KOPT-K1 (cell line): ENCODE results near the gene OMP.
"Not testable (repeated sequence)": the region's sequence is repeated elsewhere in the genome, so short reads cannot be mapped to it uniquely, and the experiment has no call there.

Source experiments
- H3K27ac ChIP-seq: fragments of 200-600 bp; sonication (generic); 2 replicates; pipeline ENCODE4 v1.5.1; 2016; ENCODE audit warnings: antibody characterized with exemption, mild to moderate bottlenecking, low read depth, low read length; ENCODE audit not compliant: poor library complexity, severe bottlenecking
- H3K36me3 ChIP-seq: fragments of 200-600 bp; sonication (generic); 2 replicates; pipeline ENCODE4 v1.5.1; 2017; ENCODE audit warnings: antibody characterized with exemption, mild to moderate bottlenecking, low read length, moderate library complexity; ENCODE audit not compliant: insufficient read depth
- H3K9me3 ChIP-seq: fragments of 200-600 bp; sonication (generic); 2 replicates; pipeline ENCODE4 v1.5.1; 2017; ENCODE audit warnings: antibody characterized with exemption, low read length, mild to moderate bottlenecking; ENCODE audit not compliant: insufficient read depth, poor library complexity, severe bottlenecking

The OMP gene, protein sequence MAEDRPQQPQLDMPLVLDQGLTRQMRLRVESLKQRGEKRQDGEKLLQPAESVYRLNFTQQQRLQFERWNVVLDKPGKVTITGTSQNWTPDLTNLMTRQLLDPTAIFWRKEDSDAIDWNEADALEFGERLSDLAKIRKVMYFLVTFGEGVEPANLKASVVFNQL

DNA sequence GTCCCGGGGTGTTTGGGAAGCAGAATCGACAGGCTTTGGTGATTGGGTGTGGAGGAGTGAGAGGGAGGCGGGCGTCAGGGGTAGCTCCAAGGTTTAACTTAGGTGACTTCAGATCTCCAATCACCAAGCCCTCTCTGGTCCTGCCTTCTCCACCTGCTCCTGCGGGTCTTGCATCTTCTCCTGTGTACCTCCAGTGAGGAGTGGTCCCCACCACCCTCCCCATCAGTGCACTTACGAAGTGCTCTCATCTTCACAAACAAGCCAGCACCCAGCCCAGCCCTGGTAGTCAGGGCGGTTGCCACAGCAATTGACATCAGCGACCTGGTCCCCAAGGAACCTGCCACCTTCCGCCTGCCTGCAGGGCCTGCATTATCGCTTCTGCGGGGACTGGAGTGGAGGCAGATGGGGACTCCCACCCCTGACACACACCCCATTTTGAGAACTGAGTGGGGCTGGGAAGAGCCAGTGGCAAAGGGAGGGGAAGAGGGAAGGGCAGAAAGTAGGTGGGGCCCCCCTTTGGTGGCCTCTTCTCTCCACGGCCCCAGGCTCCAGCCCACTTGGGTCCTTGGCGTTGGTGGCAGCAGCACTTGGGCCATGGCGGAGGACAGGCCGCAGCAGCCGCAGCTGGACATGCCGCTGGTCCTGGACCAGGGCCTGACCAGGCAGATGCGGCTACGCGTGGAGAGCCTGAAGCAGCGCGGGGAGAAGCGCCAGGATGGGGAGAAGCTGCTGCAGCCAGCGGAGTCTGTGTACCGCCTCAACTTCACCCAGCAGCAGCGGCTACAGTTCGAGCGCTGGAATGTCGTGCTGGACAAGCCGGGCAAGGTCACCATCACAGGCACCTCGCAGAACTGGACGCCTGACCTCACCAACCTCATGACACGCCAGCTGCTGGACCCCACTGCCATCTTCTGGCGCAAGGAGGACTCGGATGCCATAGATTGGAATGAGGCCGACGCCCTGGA is at the start of gene OMP:
OMP (plus strand) TSS at position 595 of the 965 bp plus-strand sequence; CDS start at position 595, 0 bp downstream.
- H3K9me3 ChIP-seq, result no peaks in the 10 kb centered on the region
- H3K27ac ChIP-seq, result no peak within 1 kb of the TSS
- no peaks in the 10 kb centered on the region for H3K36me3 ChIP-seq

DNA sequence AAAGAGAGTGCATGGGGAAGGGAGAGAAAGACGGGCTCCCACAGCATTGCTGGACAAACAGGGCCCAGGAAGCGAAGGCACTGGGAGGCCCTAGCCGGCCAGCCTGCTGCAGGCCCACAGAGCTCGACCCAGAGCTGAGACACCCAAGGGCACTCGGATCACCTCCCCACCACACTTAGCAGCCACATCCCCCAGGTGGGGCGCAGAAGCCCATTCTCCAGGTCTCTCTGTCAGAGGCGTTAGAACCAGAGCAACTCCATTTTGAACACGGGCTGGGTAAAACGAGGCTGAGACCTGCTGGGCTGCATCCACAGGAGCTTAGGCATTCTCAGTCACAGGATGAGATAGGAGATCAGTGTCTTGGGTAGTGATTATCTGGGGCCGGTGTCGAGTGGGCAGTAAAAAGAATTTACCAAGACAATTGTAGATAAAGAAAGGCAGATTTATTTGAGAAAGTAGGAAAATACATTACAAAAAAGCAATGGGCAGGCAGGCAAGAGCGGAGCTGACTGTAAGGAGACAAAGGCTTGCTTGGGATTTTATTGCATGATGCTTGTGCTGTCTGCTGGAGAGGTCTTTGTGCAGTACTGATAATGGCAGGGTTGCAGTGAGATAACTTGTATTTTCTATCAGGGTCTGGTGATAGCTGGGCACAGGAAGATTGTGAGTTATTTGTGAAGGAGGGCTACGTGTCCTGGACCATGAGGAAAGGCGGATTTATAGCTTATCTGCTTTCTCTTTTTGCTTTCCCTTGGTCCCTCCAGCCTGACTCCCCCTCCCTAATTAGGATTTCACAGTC is 49.2 kb upstream of the OMP start:
- no peaks in the 10 kb centered on the region for H3K36me3 ChIP-seq
- H3K9me3 ChIP-seq, result peaks cover 28% of the 10 kb centered on the region
- no peak overlapping the region for H3K27ac ChIP-seq

DNA sequence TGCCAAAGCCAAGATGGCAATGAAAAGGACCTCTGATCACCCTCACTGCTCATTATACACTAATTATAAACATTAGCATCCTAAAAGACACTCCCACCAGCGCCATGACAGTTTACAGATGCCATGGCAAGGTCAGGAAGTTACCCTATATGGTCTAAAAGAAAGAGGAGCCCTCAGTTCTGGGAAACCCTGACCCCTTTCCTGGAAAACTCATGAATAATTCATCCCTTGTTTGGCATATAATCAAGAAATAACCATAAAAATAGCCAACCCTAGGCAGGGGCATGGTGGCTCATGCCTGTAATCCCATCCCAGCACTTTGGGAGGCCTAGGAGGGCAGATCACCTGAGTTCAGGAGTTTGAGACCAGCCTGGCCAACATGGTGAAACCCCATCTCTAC is 48.6 kb upstream of the OMP start:
- H3K36me3 ChIP-seq, result no peaks in the 10 kb centered on the region
- H3K27ac ChIP-seq, result no peak overlapping the region
- H3K9me3 ChIP-seq, result peaks cover 28% of the 10 kb centered on the region

DNA sequence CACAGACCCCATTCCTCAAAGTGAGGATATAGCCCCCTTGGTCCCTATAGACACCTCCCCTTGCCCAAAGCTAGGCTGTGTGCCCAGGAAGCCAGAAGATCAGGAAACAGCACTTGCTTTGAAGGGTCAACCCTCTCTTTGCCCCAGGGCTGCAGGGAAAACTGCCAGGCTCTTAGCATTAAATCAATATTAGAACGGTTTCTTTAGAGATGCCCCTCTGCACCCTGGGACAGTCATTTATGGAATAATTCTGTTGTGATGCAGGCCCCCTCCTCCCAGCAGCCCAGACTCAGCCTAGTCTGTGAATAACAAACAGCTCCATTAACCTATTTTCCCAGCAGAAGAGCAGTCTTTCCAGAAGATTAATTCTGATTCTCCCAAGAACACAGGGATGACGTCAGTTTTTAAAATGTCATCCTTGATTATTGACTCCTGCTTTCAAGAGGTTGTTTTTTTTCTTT is 47.5 kb upstream of the OMP start:
- Histone ChIP-seq H3K27ac (no peak overlapping the region), H3K9me3 (peaks cover 28% of the 10 kb centered on the region), H3K36me3 (no peaks in the 10 kb centered on the region)

DNA sequence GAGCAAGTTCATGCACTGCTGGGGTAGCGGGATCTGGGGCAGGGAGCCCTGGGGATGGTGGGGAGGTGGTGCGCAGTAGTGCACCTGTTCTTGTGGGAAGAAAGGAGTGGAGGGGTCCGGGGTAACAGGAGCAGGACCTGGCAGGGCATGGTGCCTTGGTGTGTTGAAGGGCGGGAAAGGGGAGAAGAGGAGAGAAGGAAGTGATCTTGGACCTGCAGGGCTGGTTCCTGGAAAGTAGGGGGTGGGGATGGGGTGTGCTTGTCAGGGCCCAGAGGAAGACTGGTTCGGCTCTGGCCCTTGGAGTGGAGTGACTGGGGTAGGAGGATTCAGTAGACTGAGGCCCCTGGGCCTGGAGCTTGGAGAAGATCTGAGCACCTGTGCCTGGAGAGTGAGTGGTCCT is 46.7 kb upstream of the OMP start:
- no peaks in the 10 kb centered on the region for H3K36me3 ChIP-seq
- peaks cover 28% of the 10 kb centered on the region for H3K9me3 ChIP-seq
- H3K27ac ChIP-seq, result no peak overlapping the region

DNA sequence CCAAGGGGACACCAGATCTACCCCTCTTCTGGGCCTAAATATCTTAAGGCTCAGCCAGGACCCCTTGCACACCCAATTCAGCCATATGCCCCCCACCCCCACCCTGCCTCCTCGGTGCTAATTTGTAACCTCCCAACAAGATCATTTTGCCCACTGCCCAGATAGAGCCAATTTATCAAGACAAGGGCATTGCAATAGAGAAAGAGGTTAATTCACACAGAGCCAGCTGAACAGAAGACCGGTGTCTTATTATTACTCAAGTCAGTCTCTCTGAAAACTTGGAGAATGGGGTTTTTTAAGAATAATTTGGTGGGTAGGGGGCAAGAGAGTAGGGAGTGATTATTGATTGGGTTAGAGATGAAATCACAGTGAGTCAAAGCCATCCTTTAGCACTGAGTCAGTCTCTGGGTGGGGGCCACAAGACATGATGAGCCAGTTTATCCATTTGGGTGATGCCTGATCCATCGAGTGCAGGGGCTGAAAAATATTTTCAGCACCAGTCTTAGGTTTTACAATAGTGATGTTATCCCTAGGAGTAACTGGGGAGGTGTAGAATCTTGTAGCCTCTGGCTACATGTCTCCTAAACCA is 45.7 kb upstream of the OMP start:
- Histone ChIP-seq H3K36me3 (no peaks in the 10 kb centered on the region), H3K27ac (no peak overlapping the region), H3K9me3 (peaks cover 28% of the 10 kb centered on the region)

DNA sequence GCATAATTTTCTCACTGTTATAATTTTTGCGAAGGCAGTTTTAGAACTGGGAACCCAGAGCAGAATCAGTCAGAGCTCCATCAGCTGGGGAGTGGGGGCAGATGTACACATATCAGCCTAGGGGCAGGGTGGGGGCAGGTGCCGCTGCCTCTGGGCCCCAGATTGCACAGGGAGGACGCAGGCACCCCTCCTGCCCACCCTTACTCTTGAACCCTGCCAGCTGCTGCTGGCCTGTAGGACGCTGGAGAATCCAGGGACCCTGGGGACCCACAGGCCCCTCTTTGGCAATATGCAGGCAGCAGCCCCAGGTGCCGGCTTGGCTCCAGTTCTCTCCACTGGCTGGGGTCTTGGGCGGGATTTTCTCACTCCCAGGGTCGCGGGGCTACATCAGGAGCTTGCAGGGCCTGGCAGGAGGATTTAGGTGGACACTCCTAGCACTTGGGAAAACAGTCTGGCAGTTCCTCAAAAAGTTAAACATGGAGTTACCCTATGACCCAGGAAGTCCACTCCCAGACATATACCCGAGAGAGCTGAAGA is 44.6 kb upstream of the OMP start:
- Histone ChIP-seq H3K9me3 (peaks cover 28% of the 10 kb centered on the region), H3K27ac (no peak overlapping the region), H3K36me3 (no peaks in the 10 kb centered on the region)

DNA sequence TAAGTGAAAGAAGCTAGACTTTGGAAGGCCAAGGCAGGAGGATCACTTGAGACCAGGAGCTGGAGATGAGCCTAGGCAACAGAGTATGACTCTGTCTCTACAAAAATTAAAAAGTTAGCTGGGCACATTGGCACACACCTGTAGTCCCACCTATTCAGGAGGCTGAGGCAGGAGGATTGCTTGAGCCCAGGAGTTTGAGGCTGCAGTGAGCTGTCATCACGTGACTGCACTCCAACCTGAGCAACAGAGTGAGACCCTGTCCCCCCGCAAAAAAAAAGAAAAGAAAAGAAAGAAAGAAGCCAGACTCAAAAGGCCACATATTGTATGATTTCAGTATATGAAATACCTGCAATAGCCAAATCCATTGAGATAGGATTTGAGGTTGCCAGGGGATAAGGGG is 43.7 kb upstream of the OMP start:
- peaks cover 28% of the 10 kb centered on the region for H3K9me3 ChIP-seq
- no peak overlapping the region for H3K27ac ChIP-seq
- no peaks in the 10 kb centered on the region for H3K36me3 ChIP-seq

DNA sequence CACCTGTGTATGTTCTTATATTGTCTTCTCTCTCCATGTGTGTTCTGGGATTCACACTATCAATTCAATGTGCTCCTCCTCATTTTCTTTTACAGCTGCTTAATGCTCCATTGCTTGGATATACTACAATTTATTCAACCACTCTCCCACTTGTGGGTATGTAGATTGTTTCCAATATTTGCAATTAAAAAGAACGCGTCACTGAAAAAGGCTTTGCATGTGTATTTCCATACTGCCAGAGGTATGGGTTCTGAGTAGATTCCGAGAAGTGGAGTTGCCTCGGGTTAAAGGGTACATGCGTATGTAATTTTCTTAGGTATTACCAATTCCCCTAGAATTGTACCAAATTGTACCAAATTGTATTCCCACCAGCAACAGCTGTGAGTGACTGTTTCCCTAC is 42.8 kb upstream of the OMP start:
- Histone ChIP-seq H3K36me3 (no peaks in the 10 kb centered on the region), H3K9me3 (peaks cover 28% of the 10 kb centered on the region), H3K27ac (no peak overlapping the region)

DNA sequence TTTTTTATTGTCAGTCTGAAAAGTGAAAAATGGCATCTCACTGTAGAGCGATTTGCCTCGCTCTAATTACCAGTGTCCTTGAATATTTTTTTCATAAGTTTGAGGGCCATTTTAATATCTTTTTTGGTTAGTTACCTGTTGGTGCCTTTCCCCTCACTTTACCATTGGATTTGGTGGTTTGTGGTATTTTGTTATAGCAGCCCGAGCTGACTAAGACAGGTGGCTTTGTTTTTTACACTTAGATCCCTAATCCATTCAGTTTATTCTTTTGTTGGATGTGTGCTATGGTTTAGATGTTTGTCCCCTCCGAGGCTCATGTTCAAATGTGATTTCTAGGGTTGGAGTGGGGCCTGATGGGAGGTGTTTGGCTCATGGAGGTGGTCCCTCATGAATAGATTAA is 42.4 kb upstream of the OMP start:
- H3K27ac ChIP-seq, result no peak overlapping the region
- peaks cover 28% of the 10 kb centered on the region for H3K9me3 ChIP-seq
- H3K36me3 ChIP-seq, result no peaks in the 10 kb centered on the region

DNA sequence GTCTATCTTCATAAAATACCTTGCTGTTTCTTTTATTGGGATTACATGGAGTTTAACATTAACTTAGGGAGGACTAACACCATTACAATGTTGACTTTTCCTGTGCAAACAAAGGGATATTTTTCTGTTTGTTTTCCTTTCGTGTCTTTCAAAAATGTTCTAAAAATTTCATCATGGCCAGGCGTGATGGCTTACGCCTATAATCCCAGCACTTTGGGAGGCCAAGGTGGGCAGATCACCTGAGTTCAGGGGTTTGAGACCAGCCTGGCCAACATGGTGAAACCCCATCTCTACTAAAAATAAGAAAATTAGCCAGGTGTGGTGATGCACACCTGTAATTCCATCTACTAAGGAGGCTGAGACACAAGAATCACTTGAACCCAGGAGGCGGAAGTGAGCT is 41.4 kb upstream of the OMP start:
- H3K36me3 ChIP-seq, H3K27ac ChIP-seq: not testable (repeated sequence)
- peaks cover 20% of the 10 kb centered on the region for H3K9me3 ChIP-seq

DNA sequence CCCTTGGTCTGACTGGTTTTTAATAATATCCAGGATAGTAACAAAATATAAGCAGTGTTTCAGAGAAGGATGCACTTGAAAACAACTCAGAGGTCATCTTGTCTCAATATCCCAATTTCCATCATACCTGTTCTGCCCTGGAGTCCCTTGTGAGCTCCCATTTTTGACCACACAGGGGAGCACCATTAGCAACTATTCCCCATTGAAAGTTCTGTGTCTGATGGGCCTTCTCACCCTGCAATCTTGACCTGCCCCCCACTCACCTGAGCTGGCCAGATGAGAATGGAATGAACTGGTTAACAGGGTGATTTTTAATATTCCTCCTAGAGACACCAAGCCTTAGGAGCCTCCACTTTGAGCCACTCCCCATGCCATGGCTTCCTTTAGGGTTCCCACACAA is 39.7 kb upstream of the OMP start:
- Histone ChIP-seq H3K36me3 (no peaks in the 10 kb centered on the region), H3K9me3 (peaks cover 3% of the 10 kb centered on the region), H3K27ac (no peak overlapping the region)

DNA sequence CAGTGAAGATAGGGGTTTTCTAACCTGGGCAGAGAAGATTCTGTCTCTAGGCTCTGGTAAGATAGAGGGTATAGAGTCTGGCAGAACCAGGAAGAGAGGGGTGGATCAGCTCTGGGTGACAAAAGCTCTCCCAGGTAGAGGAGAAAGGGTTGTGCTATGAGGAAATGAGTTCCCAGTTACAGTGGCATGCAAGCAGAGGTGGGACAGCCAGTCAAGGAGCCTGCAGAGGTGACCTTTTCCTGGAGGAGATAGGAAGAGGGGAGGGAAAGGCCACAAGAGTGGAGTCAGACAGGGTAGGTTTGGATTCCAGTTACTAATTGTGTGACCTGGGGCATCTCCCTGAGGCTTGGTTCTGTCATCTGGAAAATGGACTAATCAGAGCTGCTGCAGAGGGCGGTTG is 39.2 kb upstream of the OMP start:
- Histone ChIP-seq H3K9me3 (no peaks in the 10 kb centered on the region), H3K27ac (no peak overlapping the region)

DNA sequence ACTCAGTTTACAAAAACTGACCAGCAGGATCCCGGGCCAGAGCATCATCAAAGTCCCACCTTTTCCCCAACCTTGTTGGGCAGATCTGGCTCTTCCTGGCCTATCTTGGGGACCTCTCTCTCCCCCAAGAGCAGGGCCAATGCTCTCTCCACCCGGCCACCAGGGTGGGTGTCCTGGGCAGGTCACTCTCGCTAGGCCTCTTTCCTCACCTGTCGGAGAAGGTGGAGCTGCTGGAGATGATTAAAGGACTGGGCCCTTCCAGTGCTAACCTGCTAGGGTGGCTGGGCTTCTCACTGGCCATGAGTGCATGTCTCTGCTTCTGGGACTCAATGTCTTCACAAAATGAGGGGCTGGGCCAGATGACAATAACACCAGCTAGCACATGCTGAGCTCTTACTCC is 38.8 kb upstream of the OMP start:
- Histone ChIP-seq H3K9me3 (no peaks in the 10 kb centered on the region), H3K27ac (no peak overlapping the region), H3K36me3 (no peaks in the 10 kb centered on the region)

More for the DNA sequence above, 39.2 kb upstream of the OMP start:
- no peaks in the 10 kb centered on the region for H3K36me3 ChIP-seq
